Peyer's patch (tissue), 4 donors: ENCODE measurements around the gene SPDEF.

Source experiments
- POLR2A ChIP-seq, 2 donors: fragments of 450-650 bp; IDR thresholded peaks; one replicate each; pipeline ENCODE4 v1.5.1; 2017; ENCODE audit warnings: antibody characterized with exemption in 2 of 2, mild to moderate bottlenecking in 2 of 2, moderate library complexity in 2 of 2
- TF ChIP-seq, protein P1 (sequence below), 6 experiments: fragments of 450-650 bp in 4 of 6; fragments of 200-600 bp in 2 of 6; sonication (generic) in 1 of 6; IDR thresholded peaks; one replicate each; pipeline ENCODE4 v1.5.1; 2017 to 2019; ENCODE audit warnings: antibody characterized with exemption in 6 of 6, mild to moderate bottlenecking in 3 of 6, moderate library complexity in 1 of 6

- TF ChIP-seq, protein P1, sequence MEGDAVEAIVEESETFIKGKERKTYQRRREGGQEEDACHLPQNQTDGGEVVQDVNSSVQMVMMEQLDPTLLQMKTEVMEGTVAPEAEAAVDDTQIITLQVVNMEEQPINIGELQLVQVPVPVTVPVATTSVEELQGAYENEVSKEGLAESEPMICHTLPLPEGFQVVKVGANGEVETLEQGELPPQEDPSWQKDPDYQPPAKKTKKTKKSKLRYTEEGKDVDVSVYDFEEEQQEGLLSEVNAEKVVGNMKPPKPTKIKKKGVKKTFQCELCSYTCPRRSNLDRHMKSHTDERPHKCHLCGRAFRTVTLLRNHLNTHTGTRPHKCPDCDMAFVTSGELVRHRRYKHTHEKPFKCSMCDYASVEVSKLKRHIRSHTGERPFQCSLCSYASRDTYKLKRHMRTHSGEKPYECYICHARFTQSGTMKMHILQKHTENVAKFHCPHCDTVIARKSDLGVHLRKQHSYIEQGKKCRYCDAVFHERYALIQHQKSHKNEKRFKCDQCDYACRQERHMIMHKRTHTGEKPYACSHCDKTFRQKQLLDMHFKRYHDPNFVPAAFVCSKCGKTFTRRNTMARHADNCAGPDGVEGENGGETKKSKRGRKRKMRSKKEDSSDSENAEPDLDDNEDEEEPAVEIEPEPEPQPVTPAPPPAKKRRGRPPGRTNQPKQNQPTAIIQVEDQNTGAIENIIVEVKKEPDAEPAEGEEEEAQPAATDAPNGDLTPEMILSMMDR (IDR thresholded peaks at IDR 0.05): no peak
- TF ChIP-seq POLR2A (IDR thresholded peaks at IDR 0.05): no peak
Measured at GRCh38 chr6:34562350-34562749, 6.2 kb upstream of the SPDEF start.
